Activated T-helper 9 cell treated with anti-CD3 and anti-CD28 coated beads, Interleukin-2, amount 50 U/mL, for 16 hours (primary cell): ENCODE results near the gene CNNM3.
"Not testable (repeated sequence)": the region's sequence is repeated elsewhere in the genome, so short reads cannot be mapped to it uniquely, and the experiment has no call there.

Experiments
- DNase-seq: peaks from one replicate; pipeline ENCODE4 v3.0.0-alpha.2; 2020; ENCODE audit warnings: low read depth

Gene CNNM3

DNA sequence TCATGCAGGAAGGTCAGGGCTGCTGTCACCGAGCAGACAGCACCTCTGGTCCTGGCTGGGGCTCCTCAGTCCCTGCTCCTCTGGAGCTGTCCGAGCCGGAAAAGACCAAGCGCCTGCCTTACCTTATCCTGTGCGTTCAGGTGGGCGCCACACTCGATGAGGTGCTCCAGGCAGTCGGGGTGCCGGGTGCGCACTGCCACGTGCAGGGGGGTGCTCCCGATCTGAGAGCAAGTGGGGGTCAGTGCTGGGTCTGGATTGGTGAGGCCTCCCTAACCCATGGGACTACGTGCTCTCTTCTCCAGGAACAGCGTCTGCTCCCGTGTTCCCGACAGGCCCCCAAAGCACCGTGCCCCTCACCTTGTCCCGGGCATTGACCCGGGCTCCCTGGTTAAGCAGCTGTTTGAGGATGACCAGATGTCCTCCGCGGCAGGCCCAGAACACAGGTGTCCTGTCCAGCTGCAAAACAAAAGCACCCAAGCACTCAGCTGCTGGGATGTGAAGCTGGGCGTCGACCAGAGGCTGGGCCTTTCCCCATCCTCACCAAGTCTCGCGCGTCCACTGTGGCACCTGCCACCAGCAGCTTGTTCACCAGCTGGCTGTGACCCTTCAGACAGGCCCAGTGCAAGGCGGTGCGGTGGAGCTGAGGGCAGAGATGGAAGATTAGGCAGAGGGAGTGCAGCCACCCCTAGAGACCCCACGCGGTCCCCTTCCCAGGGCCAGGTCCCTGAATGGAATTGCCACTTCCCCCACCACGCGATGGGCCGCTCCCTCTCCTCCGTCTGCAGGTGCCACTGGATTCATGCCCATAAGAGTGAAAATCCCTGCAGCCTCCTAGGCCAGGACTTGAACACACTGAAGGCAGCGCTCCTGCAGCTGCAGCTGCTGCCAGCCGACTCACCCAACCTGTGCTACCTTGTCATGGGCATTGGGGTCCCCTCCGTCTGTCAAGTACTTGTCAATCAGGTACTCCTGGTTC is 24.1 kb downstream of the CNNM3 start:
- DNase-seq = no peak

DNA sequence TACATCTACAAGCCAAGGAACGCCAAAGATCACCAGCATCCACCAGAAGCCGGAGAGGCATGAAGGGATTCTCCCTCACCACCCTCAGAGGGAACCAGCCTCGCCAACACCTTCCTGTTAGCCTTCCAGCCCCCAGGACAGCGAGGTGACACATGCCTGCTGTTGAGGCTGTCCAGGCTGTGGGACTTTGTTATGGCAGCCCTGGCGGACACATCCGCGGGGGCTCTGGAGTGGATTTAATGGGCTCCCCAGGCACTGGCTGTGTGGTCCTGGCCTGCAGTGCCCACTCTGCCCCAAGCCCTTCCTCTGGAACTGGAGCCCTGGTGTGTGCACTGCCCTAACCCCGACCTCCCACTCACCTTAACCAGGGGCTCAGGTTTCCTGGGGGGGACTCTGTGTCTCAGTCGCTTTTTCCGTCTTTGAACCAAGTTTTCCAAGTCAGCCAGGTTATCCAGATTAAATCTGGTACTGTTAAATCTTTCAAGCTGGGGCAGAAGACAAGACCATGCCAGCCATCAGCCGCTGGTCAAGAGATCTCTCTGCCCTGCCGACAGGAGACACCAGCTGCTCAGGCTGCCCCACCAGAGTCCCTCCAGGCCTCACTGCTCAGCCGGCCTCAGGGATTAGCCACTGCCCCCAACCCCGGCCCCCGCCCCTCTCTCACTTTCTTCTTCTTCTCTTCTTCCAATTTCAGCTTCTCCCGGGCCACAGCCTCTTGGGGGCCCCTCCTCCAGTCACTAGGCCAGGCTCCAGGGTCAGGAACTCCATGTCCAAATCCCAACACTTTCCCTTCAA is 25.8 kb downstream of the CNNM3 start:
- no peak for DNase-seq

DNA sequence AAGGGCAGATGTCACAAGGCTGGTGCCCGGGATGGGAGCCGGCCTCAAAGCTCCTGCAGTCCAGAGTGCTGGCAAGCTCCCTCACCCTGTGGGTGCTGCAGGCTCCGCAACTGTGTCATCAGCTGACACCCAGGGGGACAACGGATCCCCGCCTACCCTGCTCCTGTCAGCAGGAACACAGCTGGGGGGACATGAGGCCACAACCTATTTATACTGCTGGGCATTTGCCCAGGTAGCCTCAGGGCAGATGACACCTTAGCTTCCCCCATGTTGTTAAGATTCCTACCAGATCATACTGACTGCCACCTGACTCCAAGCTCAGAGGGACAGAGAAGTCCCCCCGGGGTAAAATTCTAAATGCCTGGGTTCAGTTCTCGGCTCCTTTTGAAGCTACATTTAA is 26.5 kb downstream of the CNNM3 start:
- no peak for DNase-seq

DNA sequence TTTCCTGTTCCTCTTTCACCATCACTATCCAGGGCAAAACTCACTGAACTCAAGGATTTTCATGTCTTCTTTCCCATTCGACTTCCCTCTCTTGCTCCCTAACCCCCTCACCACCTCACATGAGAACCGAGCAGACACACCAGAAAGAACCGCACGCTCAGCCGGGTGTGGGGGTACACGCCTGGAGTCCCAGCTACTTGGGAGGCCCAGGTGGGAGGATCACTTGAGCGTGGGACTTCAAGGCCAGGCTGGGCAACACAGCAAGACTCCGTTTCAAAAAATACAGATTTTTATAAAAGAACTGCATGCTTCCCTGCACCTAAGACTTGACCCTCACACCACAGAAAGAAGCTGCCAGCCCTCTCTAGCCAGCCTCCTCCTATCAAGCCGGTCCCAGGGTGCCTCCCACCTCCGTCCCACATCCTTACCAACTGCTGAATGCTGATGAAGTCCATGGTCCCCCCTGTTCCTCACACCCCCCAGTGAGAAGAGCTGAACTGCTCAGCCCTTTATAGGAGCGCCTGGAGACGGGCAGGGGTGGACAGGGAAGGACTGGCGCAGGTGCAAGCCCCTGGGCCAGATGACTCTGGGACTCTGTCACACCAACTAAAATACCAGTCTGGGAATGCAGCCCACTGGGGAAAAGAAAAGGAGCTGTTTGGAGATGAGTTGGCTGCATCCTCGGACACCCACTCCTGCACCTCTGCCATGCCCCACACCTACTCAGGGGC is 27.6 kb downstream of the CNNM3 start, which contains the start of gene ANKRD23:
TSS of gene ANKRD23 (minus strand) at position 484 of the 731 bp plus-strand sequence. CDS start at position 455, 29 bp downstream.
- no peak for DNase-seq

DNA sequence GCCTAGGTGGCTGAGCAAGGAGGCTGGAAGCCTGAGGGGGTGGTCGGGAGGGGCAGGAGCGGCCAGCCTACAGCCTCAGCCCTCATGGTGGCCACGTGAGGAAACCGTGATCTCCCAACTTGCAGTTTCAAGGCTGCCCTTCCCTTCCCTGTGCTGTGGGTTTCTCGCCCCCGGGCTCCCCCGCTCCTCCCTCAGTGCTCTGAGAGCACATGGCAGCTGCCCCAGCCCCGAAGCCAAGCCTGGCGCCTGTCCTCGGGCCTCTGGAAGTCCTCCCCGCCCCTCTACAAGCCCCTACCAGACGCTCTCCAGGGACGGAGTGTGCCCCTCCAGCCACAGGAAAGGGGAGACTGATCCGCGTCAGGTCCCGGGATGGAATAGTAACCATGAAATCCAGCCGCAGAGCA is 28.3 kb downstream of the CNNM3 start:
- DNase-seq = no peak

DNA sequence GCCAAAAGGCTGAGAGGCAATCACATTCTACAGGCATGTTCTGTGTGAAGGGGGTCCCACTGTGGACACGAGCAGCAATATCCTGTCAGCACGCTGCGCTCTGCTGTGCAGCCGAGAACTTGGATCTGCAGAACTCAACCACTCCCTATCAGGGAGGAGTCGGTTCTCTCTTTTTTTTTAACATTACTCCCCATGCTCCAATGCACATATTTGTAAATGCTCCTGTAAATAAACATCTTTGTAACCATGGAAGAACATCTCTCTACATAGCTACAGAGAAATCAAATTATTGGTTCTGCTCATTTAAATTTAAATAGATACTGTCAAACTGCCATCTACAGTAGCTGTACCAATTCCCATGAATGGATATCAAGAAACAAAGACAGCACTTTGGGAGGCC is 30.8 kb downstream of the CNNM3 start:
- no peak for DNase-seq

DNA sequence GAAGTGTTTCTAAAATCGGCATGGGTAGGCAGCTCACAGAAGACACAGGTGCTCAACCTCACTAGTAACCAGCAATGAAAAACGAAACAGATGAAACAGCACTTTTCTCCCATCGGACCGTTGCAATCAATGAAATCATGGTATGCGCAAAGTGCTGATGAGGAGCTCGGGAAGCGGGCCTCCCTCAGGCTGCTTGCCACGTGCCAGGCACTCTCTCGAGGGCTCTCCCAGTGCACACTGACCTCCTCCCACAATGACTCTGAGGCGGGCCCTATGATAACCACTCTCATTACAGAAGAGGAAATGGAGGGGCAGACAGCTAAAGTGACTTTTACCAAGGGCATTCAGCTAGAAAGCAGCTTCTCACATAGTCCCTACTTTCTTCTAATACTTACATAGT is 31.5 kb downstream of the CNNM3 start:
- no peak for DNase-seq

DNA sequence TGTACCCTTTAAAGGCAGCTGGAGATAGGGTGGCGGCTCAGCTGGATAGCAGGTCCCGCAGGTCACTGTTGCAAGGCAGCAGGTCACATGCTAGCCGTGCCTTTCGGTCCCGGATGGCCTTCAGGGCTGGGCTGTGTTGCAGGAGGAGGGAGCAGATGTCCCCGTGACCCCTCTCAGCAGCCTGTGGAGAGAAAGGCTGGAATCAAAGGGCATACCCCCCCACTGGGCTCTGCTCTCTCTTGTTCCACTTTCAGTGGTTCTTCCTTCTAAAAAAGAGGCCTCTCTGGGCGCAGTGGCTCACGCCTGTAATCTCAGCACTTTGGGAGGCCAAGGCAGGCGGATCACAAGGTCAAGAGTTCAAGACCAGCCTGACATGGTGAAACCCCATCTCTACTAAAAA is 32.2 kb downstream of the CNNM3 start:
- DNase-seq = no peak

DNA sequence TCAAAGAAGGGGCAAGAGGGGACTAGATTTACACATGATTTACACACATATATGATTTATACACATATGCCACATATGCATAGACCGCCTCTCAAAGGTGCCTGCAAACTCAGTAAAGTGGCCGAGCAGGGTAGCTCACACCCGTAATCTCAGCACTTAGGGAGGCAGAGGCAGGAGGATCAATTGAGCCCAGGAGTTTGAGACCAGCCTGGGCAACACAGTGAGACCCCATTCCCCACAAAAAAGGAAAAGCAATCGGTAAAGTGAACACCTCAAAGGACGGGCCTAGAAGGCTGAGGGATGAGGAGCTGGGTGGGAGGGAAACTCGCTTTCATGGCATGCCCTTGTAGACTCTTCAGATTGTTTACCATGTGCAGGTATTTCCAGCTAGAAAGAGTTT is 36.6 kb downstream of the CNNM3 start:
- no peak for DNase-seq

DNA sequence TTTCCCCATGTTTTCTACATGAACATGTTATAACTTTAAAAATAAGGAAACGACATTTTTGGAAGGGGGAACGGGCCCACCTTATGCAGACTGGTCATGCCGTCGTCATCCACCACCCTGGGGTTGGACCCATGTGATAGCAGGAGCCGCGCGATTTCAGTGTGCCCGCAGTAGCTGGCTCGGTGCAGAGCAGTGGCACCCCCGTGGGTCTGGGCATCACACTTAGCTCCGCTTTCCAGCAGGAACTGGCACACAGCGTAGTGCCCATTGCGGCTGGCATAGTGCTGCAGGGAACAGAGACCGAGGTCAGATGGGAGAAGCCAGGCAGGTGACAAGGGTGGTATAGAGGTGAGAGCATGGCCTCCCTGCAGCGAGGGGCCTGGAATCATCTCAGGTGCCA is 37.3 kb downstream of the CNNM3 start:
- DNase-seq = no peak

DNA sequence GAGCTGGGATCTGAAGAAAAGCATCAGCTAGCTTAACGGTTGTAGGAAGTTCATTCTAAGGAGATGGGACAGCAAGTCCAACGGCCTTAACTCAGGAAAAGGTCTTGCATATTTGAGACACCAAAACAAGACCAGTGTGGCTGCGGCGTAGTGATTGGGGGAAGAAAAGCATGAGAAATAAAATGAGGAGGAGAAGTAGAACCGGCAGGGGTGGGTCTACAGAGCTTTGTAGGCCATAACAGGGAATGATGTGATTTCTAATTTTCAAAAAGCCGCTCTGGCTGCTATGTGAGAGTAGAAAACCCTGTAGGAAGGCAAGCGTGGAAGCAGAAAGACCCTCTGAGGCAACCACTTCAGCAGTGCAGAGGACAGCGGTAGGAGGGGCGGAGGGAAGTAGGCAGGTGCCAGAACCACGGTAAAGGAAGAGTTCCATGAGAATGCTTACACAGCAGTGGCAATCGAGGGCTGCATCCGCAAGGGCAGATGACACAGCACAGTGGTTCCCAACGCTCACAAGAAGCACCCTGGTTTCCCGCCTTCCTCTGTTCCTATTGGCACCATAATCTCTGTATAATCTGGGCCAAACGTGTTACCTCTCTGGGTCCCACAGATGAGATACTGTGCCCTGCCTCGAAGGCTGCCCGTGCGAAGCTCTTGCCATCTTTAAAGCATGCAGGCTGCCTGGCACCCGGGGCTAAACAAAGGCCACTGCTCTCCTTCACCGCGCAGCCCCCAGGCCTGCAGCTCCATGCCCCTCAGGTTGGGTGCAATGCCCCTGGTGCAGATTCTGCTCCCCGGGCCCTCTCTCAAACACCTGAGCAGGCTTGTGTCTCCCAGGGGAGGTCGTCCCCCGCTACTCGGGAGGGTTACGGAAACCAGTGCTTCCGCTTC is 41.0 kb downstream of the CNNM3 start:
- DNase-seq = no peak

DNA sequence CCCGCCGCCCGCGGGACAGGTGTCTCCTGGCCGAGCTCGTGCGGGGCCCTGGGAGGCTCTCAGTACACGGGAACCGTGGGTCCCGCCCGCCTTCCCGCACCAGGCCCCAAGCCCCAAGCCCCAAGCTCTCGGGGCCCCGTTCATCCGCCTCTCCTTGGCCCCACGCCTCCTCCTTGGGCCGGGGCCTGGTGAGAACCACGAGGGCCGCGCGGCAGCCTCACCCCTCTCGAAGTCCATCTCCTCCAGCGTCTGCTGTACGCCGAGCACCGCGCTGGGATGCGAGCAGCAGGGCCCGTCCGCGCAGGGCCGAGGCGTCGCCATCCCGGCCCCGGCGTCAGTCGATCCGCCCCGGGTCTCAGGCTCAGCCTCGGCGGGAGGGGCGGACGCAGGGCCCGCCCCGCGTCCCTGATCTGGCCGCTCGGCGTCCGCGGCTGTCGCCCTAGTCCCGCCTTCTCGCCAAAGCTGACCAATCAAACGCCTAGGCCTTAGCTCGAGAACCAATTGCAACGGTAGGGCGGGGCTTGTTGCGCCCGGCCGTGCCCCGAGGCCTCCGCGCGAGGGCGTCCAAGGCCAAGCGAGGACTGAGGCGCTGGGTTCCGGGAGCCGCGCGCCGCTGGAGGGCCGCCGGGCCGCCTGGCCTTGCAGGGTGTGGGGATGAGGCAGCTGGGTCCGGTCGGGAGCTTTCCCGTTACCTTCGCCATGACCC is 41.8 kb downstream of the CNNM3 start, which contains the start of gene ANKRD39:
TSS of gene ANKRD39 (minus strand) at position 350 of the 706 bp plus-strand sequence. CDS start at position 321, 29 bp downstream.
- DNase-seq = peak; percentile 96

DNA sequence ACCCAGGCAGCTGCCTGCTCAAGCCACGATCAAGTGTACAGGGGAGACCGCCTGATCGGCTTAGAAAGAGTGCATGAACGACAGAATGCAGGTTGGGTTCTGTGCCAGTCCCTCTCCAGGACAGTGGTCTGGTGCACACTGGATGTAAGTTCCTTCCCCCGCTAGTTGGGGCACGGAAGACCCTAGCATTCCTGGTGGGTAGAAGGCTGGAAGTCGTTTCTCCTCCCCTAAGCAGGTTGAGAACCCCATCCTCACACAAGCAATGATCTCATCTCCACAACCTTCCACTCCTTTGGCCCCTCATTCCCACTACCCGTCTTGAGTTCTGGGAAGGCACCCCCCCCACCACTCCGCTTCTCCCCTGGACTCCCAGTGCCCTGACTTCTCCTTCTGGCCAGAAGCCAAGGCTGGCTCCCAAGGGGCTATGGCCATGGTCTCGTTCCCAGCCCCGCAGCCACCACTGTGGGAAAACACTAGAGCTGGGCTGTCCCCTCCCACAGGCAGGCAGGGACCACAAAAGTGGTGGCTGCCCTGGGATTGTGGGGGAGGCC is 43.1 kb downstream of the CNNM3 start:
- DNase-seq = no peak

DNA sequence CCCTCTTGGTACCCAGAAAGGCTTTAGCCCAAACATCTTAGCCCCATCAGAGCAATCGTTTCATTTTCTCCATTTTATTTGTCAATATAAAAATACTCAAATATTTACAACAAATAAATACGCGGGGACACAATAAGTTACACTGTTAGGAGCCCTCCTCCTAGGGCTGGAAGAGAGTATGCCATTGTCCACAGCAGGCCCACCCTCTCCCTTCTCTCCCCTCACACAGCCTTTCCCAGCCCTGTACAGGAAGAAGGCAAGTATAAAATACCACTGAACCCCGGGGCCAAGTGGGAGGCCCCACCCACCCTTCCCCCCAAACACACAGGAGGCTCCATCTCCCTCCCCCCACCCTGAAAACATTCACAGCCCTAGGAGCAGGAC is 43.6 kb downstream of the CNNM3 start:
- DNase-seq = no peak

DNA sequence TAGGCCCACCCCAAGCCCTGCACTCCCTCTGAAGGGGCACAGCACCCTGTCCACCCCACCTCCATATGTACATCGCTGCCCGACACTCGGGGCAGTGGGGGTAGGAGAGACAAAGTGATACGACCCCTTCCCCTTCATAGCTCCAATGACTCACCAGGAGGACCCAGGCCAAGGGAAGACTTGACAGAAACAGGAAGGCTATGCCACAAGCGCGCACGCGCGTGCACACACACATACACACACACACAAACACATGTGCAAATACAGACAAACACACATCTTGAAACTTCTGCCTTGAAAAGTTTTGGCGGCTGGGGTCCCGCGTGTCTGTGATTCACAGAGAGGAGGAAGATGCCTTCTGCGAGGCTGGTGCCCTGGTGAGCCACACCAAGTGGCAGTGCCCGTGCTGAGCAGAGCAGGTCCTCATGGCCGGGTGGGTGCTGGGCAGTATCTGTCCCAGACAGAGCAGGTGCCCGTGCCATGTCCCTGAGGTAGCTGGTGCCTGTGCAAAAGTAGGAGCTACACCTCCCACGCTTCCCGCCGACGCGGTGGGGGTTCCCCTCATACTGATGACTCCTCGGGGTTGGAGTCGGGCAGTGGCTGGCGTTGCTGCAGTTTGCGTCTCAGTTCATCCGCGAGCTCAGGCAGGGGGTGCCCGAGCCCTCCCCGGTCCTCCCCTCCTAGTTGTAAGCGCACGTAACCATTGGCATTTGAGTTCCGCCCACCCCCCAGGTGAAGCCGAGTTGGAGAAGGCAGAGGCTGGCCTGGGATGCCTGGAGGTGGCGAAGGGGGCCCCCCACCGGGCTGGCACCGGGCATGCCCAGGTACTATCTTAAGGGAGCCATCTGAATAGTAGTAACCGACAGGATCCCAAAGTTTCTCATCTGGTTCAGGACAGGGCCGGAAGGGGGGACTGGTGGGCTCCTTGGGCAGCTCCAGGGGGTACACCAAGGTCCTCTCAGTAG is 44.3 kb downstream of the CNNM3 start:
- DNase-seq = peak; percentile 38

DNA sequence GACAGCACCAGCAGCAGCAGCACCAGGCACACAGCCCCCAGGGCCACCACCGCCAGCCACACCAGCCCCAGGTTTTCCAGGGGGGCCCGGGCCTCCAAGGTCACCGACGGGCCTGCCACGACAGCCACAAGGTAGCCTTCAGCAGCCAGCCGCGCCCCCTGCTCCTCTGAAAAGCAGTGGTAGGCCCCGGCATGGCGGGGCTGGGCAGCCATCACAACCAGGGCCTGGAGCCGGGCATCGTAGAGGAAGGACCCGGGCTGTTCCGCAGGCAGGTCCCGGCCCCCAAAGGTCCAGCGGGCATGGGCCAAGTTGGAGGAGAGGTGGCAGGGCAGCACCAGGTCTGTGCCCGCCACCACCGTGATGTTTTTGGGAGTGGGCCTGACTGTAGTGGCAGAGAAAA is 45.0 kb downstream of the CNNM3 start:
- no peak for DNase-seq

DNA sequence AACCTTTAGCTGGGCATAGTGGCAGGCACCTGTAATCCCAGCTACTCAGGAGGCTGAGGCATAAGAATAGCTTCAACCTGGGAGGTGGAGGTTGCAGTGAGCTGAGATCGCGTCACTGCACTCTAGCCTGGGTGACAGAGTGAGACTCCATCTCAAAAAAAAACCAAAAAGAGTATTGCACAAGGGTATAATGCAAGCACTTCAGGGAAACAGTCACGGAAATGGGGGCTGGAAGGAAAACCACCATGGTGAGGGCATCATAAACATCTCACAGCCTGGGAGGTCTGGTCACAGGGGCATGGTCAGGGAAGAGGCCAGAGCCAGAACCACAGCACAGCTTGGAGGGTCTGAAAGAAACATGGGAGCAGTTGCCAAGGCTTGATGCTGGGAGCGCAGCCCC is 47.0 kb downstream of the CNNM3 start:
- not testable (repeated sequence) for DNase-seq

DNA sequence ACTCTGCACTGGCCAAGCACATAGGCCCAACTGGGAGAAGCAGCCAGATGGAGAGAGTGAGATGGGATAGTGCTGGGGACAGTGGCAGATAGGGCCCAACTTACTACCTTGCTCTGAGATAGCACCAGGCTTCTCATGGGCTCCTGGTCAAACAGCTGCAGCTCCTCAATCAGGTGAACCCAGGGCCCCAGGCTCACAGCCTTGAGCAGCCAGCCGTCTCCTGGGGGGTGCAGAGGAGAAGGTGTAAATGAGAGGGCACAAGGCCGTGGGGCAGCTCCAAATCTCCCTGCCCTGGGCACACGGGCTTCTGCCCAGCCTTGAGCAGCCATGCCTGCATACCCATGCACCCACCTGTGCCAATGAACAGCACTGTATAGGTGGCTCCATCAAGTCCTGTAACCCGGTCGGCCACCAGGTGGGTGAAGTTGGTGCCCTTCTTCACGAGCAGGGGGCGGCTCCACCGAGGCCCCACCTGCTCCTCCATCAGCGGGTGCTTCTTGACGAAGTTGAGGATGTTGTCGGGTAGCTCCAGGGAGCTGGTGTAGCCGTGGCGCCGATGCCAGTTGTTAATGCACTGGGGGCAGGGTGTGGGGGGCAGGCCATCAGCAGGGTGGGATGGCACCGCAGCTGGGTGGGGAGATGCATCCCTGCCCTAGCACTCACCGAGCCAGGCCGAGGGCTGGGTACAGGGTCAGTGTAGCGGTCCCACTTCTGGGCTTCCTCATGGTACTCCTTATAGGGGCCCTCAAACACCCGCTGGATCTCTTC is 47.7 kb downstream of the CNNM3 start:
- DNase-seq = no peak
